ENCODE results near the gene RNF138.
"Not testable (repeated sequence)": the region's sequence is repeated elsewhere in the genome, so short reads cannot be mapped to it uniquely, and the experiment has no call there.

Gene RNF138

DNA sequence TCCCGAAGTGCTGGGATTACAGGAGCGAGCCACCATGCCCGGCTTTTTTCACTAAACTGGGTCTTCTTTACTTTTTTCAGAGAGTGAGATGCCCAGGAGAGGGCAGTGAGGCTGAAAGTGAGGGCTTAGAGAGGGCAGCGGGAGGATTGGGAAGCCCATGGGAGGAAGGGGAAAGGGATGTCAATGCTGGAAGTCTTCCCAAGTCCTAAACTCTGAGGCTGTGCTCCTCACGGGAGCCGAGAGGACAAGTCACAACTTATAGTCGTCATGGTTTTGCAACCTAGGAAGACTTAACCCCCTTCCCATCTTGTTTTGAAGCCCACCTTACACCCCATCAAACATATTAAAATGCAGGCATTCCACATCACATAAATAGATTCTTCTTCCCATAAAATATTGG, 83.0 kb downstream of the RNF138 start:
- Histone ChIP-seq H3K4me1 (ENCODE audit: control insufficient read depth, insufficient read depth, low read length, unreplicated experiment) (no peaks in the 10 kb centered on the region), H3K27me3 (ENCODE audit: insufficient read depth, low read length) (peaks cover 15% of the 10 kb centered on the region; the same call in 1 of the 2 replicates), H3K4me3 (ENCODE audit: low read depth, low read length) (no peak overlapping the region), H3K27ac (ENCODE audit: low read depth, low read length) (no peak overlapping the region), H3K36me3 (ENCODE audit: insufficient read depth, low read length) (no peaks in the 10 kb centered on the region), H3K79me2 (ENCODE audit: control insufficient read depth, insufficient read depth, low read length, unreplicated experiment) (no peaks in the 10 kb centered on the region), H2AFZ (ENCODE audit: low read length, unreplicated experiment) (no peak overlapping the region)

GRCh38 chr18:32175265-32175664, 83.6 kb downstream of the RNF138 start:
- H3K79me2 ChIP-seq (ENCODE audit: control insufficient read depth, insufficient read depth, low read length, unreplicated experiment), result no peaks in the 10 kb centered on the region
- peaks cover 20% of the 10 kb centered on the region for H3K27me3 ChIP-seq (ENCODE audit: insufficient read depth, low read length)
- H3K4me1 ChIP-seq (ENCODE audit: control insufficient read depth, insufficient read depth, low read length, unreplicated experiment), result no peaks in the 10 kb centered on the region
- H3K27ac ChIP-seq (ENCODE audit: low read depth, low read length), result no peak overlapping the region
- no peaks in the 10 kb centered on the region for H3K36me3 ChIP-seq (ENCODE audit: insufficient read depth, low read length)
- H2AFZ ChIP-seq (ENCODE audit: low read length, unreplicated experiment), result no peak overlapping the region
- no peak overlapping the region for H3K4me3 ChIP-seq (ENCODE audit: low read depth, low read length)

GRCh38 chr18:32176745-32177144, 85.1 kb downstream of the RNF138 start:
- not testable (repeated sequence) for H3K27ac ChIP-seq (ENCODE audit: low read depth, low read length); H3K4me3 ChIP-seq (ENCODE audit: low read depth, low read length); H3K36me3 ChIP-seq (ENCODE audit: insufficient read depth, low read length); H3K79me2 ChIP-seq (ENCODE audit: control insufficient read depth, insufficient read depth, low read length, unreplicated experiment); H3K4me1 ChIP-seq (ENCODE audit: control insufficient read depth, insufficient read depth, low read length, unreplicated experiment); H2AFZ ChIP-seq (ENCODE audit: low read length, unreplicated experiment)
- peaks cover 22% of the 10 kb centered on the region for H3K27me3 ChIP-seq (ENCODE audit: insufficient read depth, low read length)

DNA sequence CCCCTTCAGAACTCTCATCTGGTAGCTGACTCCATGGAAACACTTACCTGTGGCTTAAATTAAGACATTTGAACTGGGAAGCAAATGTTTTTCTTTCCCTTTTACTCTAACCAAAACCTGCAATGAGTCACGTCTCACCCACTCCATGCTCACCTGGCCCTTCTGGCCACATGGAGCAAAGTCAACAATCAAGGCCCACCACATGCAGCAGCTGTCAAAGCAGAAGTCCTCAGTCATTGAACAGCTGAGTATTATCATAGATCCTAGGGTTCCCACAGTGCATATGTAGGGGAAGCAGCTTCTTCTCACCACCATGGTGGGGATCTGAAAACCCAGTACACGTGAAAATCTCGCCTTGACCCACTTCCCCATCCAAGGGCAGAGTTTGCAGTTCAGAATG, 85.9 kb downstream of the RNF138 start:
- Histone ChIP-seq H3K79me2 (ENCODE audit: control insufficient read depth, insufficient read depth, low read length, unreplicated experiment) (no peaks in the 10 kb centered on the region), H3K27me3 (ENCODE audit: insufficient read depth, low read length) (peaks cover 22% of the 10 kb centered on the region), H2AFZ (ENCODE audit: low read length, unreplicated experiment) (no peak overlapping the region), H3K4me3 (ENCODE audit: low read depth, low read length) (no peak overlapping the region), H3K4me1 (ENCODE audit: control insufficient read depth, insufficient read depth, low read length, unreplicated experiment) (no peaks in the 10 kb centered on the region), H3K27ac (ENCODE audit: low read depth, low read length) (no peak overlapping the region), H3K36me3 (ENCODE audit: insufficient read depth, low read length) (no peaks in the 10 kb centered on the region)

Data from ACC112 (cell line).